ENCODE data around the gene C16orf92.

Gene C16orf92

GRCh38 chr16:30063278-30063892 is 40.4 kb downstream of the C16orf92 start:
- Histone ChIP-seq H2AK5ac (ENCODE audit: low read depth, low read length) (peak overlapping the region; percentile 85), H3K27me3 (ENCODE audit: control insufficient read depth in 3 of 3, insufficient read depth in 3 of 3, low read depth in 1 of 3, low read length in 3 of 3) (no peaks in the 10 kb centered on the region), H4K8ac (ENCODE audit: low read depth, low read length) (no peak overlapping the region), H3K4me2 (ENCODE audit: insufficient read depth, low read length, poor library complexity, severe bottlenecking) (peak overlapping the region; percentile 47), H2BK12ac (ENCODE audit: low read length) (no peak overlapping the region), H2BK15ac (ENCODE audit: low read length) (peak overlapping the region; percentile 6), H3K36me3 (replicated peaks in 1 of 2; ENCODE audit: control insufficient read depth in 2 of 2, insufficient read depth in 2 of 2, low read length in 2 of 2) (peaks cover 10 to 49% of the 10 kb centered on the region in 2 donors), H3K23ac (ENCODE audit: low read depth, low read length, poor library complexity) (peak overlapping the region; percentile 15), H2BK120ac (ENCODE audit: low read depth, low read length) (no peak overlapping the region), H3K4me1 (ENCODE audit: control insufficient read depth in 2 of 2, insufficient read depth in 1 of 2, low read depth in 1 of 2, low read length in 2 of 2) (peaks cover 17 to 22% of the 10 kb centered on the region in 2 donors), H3K79me1 (ENCODE audit: low read depth, low read length) (peaks cover 16% of the 10 kb centered on the region), H2BK5ac (ENCODE audit: low read length) (peak overlapping the region; percentile 88), H2AFZ (ENCODE audit: low read length) (peak overlapping the region; percentile 93), H3K9ac (ENCODE audit: low read depth, low read length, poor library complexity) (peak overlapping the region; percentile 90), H3K18ac (ENCODE audit: low read length) (peak overlapping the region; percentile 31), H3K27ac (replicated peaks; ENCODE audit: low read length) (peak overlapping the region; percentile 99), H4K91ac (ENCODE audit: low read depth, low read length, poor library complexity) (peak overlapping the region; percentile 86), H3K9me3 (replicated peaks in 1 of 2; ENCODE audit: control insufficient read depth in 2 of 2, insufficient read depth in 1 of 2, low read depth in 1 of 2, low read length in 2 of 2) (no peaks in the 10 kb centered on the region), H3K14ac (ENCODE audit: low read length) (no peak overlapping the region), H3K4me3 (ENCODE audit: low read length in 2 of 2) (peak overlapping the region; percentile 95 to 99), H3K4ac (ENCODE audit: low read length) (no peak overlapping the region)
- WGBS, 2 donors (ENCODE audit: extremely low coverage in 2 of 2, insufficient read length in 2 of 2, insufficient replicate concordance in 1 of 2), result no CpG with 5 or more reads among the region's 12 CpGs
- no peak for DNase-seq (ENCODE audit: low spot score)

- peaks cover 18 to 50% of the 10 kb centered on the region in 2 donors for H3K36me3 ChIP-seq (replicated peaks in 1 of 2; ENCODE audit: control insufficient read depth in 2 of 2, insufficient read depth in 2 of 2, low read length in 2 of 2)
- peak overlapping the region; percentile 13 for H2BK15ac ChIP-seq (ENCODE audit: low read length)
- H2BK120ac ChIP-seq (ENCODE audit: low read depth, low read length), result peak overlapping the region; percentile 77
- WGBS, 2 donors (ENCODE audit: extremely low coverage in 2 of 2, insufficient read length in 2 of 2, insufficient replicate concordance in 1 of 2), result no CpG with 5 or more reads among the region's 27 CpGs
- H3K14ac ChIP-seq (ENCODE audit: low read length), result no peak overlapping the region
- H3K4ac ChIP-seq (ENCODE audit: low read length), result no peak overlapping the region
- H2AK5ac ChIP-seq (ENCODE audit: low read depth, low read length), result peak overlapping the region; percentile 98
- peak overlapping the region; percentile 99 for H3K27ac ChIP-seq (replicated peaks; ENCODE audit: low read length)
- peak overlapping the region; percentile 86 for H4K91ac ChIP-seq (ENCODE audit: low read depth, low read length, poor library complexity)
- no peak overlapping the region for H4K8ac ChIP-seq (ENCODE audit: low read depth, low read length)
- no peaks in the 10 kb centered on the region for H3K9me3 ChIP-seq (replicated peaks in 1 of 2; ENCODE audit: control insufficient read depth in 2 of 2, insufficient read depth in 1 of 2, low read depth in 1 of 2, low read length in 2 of 2)
- H3K27me3 ChIP-seq (ENCODE audit: control insufficient read depth in 3 of 3, insufficient read depth in 3 of 3, low read depth in 1 of 3, low read length in 3 of 3), result no peaks in the 10 kb centered on the region
- no peak for DNase-seq (ENCODE audit: low spot score)
- peak overlapping the region; percentile 93 for H2AFZ ChIP-seq (ENCODE audit: low read length)
- peak overlapping the region; percentile 97 for H3K9ac ChIP-seq (ENCODE audit: low read depth, low read length, poor library complexity)
- H3K4me1 ChIP-seq (ENCODE audit: control insufficient read depth in 2 of 2, insufficient read depth in 1 of 2, low read depth in 1 of 2, low read length in 2 of 2), result peaks cover 17 to 24% of the 10 kb centered on the region in 2 donors
- peak overlapping the region; percentile 100 for H3K18ac ChIP-seq (ENCODE audit: low read length)
- H2BK5ac ChIP-seq (ENCODE audit: low read length), result peak overlapping the region; percentile 88
- H3K4me2 ChIP-seq (ENCODE audit: insufficient read depth, low read length, poor library complexity, severe bottlenecking), result peak overlapping the region; percentile 84
- H2BK12ac ChIP-seq (ENCODE audit: low read length), result no peak overlapping the region
- H3K4me3 ChIP-seq (ENCODE audit: low read length in 2 of 2), result peak overlapping the region; percentile 95 to 99
- H3K79me1 ChIP-seq (ENCODE audit: low read depth, low read length), result peaks cover 16% of the 10 kb centered on the region
- peak overlapping the region; percentile 100 for H3K23ac ChIP-seq (ENCODE audit: low read depth, low read length, poor library complexity)
Measured at GRCh38 chr16:30063893-30064728, 41.1 kb downstream of the C16orf92 start.

- peaks cover 16% of the 10 kb centered on the region for H3K79me1 ChIP-seq (ENCODE audit: low read depth, low read length)
- peak overlapping the region; percentile 77 for H2BK120ac ChIP-seq (ENCODE audit: low read depth, low read length)
- no peak overlapping the region for H3K4ac ChIP-seq (ENCODE audit: low read length)
- H3K27me3 ChIP-seq (ENCODE audit: control insufficient read depth in 3 of 3, insufficient read depth in 3 of 3, low read depth in 1 of 3, low read length in 3 of 3), result no peaks in the 10 kb centered on the region
- peak overlapping the region; percentile 98 for H2AK5ac ChIP-seq (ENCODE audit: low read depth, low read length)
- peaks cover 17 to 26% of the 10 kb centered on the region in 2 donors for H3K4me1 ChIP-seq (ENCODE audit: control insufficient read depth in 2 of 2, insufficient read depth in 1 of 2, low read depth in 1 of 2, low read length in 2 of 2)
- H4K8ac ChIP-seq (ENCODE audit: low read depth, low read length), result peak overlapping the region; percentile 53
- no peaks in the 10 kb centered on the region for H3K9me3 ChIP-seq (replicated peaks in 1 of 2; ENCODE audit: control insufficient read depth in 2 of 2, insufficient read depth in 1 of 2, low read depth in 1 of 2, low read length in 2 of 2)
- H2BK5ac ChIP-seq (ENCODE audit: low read length), result peak overlapping the region; percentile 88
- H3K36me3 ChIP-seq (replicated peaks in 1 of 2; ENCODE audit: control insufficient read depth in 2 of 2, insufficient read depth in 2 of 2, low read length in 2 of 2), result peaks cover 24 to 51% of the 10 kb centered on the region in 2 donors
- H2BK15ac ChIP-seq (ENCODE audit: low read length), result peak overlapping the region; percentile 13
- H2BK12ac ChIP-seq (ENCODE audit: low read length), result peak overlapping the region; percentile 12
- no peak overlapping the region for H3K14ac ChIP-seq (ENCODE audit: low read length)
- peak overlapping the region; percentile 100 for H3K23ac ChIP-seq (ENCODE audit: low read depth, low read length, poor library complexity)
- peak overlapping the region; percentile 97 for H3K9ac ChIP-seq (ENCODE audit: low read depth, low read length, poor library complexity)
- peak overlapping the region; percentile 84 for H3K4me2 ChIP-seq (ENCODE audit: insufficient read depth, low read length, poor library complexity, severe bottlenecking)
- no CpG with 5 or more reads among the region's 25 CpGs for WGBS, 2 donors (ENCODE audit: extremely low coverage in 2 of 2, insufficient read length in 2 of 2, insufficient replicate concordance in 1 of 2)
- peak overlapping the region; percentile 93 for H2AFZ ChIP-seq (ENCODE audit: low read length)
- peak overlapping the region; percentile 99 for H3K27ac ChIP-seq (replicated peaks; ENCODE audit: low read length)
- DNase-seq (ENCODE audit: low spot score), result peak; percentile 38
- peak overlapping the region; percentile 95 to 99 for H3K4me3 ChIP-seq (ENCODE audit: low read length in 2 of 2)
- no peak overlapping the region for H4K91ac ChIP-seq (ENCODE audit: low read depth, low read length, poor library complexity)
- H3K18ac ChIP-seq (ENCODE audit: low read length), result peak overlapping the region; percentile 100
Measured at GRCh38 chr16:30064729-30065101, 41.7 kb downstream of the C16orf92 start.

All from neuronal stem cell (in vitro differentiated cells).